ENCODE data around the gene ANXA3. TPM values are rescaled to one million over a fixed set of nuclear protein-coding genes. Genes with fewer than 3 reads are reported as not detected.

The ANXA3 gene
- total RNA-seq, 1 donor from 2014 or later = 1.9 TPM

GRCh38 chr4:78609580-78609979 lies 58.0 kb downstream of the ANXA3 start:
- no peaks in the 10 kb centered on the region for H3K36me3 ChIP-seq
- Mint-ChIP-seq H3K4me3 (no peak overlapping the region), H3K27ac (no peak overlapping the region), H3K27me3 (ENCODE audit: insufficient read depth, low read depth) (peaks cover 4% of the 10 kb centered on the region), H3K36me3 (no peaks in the 10 kb centered on the region), H3K4me1 (peaks cover under 1% of the 10 kb centered on the region), H3K9me3 (no peaks in the 10 kb centered on the region)
- H3K9me3 ChIP-seq (ENCODE audit: low read depth) = no peaks in the 10 kb centered on the region
- no peaks in the 10 kb centered on the region for H4K20me1 ChIP-seq (ENCODE audit: low read depth)
- no peak overlapping the region for H3K27ac ChIP-seq
- no peak overlapping the region for H3K9ac ChIP-seq
- H3K4me2 ChIP-seq = no peak overlapping the region
- no peaks in the 10 kb centered on the region for H3K27me3 ChIP-seq
- no peak for DNase-seq (ENCODE audit: low spot score)
- no peaks in the 10 kb centered on the region for H3K79me2 ChIP-seq (ENCODE audit: low read depth)
- H3K4me1 ChIP-seq = no peaks in the 10 kb centered on the region
- no peak for TF ChIP-seq CTCF (IDR thresholded peaks at IDR 0.05)
- H2AFZ ChIP-seq (replicated peaks) = no peak overlapping the region
- H3K4me3 ChIP-seq = no peak overlapping the region
- H3F3A ChIP-seq (ENCODE audit: low read depth) = no peaks in the 10 kb centered on the region

GRCh38 chr4:78610546-78611214 lies 59.1 kb downstream of the ANXA3 start:
- no peak for DNase-seq (ENCODE audit: low spot score)
- no peaks in the 10 kb centered on the region for H3K36me3 ChIP-seq
- no peaks in the 10 kb centered on the region for H3K79me2 ChIP-seq (ENCODE audit: low read depth)
- no peaks in the 10 kb centered on the region for H4K20me1 ChIP-seq (ENCODE audit: low read depth)
- no peaks in the 10 kb centered on the region for H3K4me1 ChIP-seq
- Mint-ChIP-seq H3K27me3 (ENCODE audit: insufficient read depth, low read depth) (peaks cover 4% of the 10 kb centered on the region), H3K36me3 (no peaks in the 10 kb centered on the region), H3K9me3 (no peaks in the 10 kb centered on the region), H3K4me3 (no peak overlapping the region), H3K4me1 (peaks cover 8% of the 10 kb centered on the region), H3K27ac (no peak overlapping the region)
- no peaks in the 10 kb centered on the region for H3K27me3 ChIP-seq
- H3K9ac ChIP-seq = no peak overlapping the region
- no peak overlapping the region for H3K27ac ChIP-seq
- TF ChIP-seq EZH2phosphoT487 (IDR thresholded peaks at IDR 0.05) (no peak), CTCF (IDR thresholded peaks at IDR 0.05) (no peak), EZH2 (IDR thresholded peaks at IDR 0.05) (no peak)
- H2AFZ ChIP-seq (replicated peaks) = no peak overlapping the region
- no peaks in the 10 kb centered on the region for H3F3A ChIP-seq (ENCODE audit: low read depth)
- H3K4me3 ChIP-seq = no peak overlapping the region
- H3K9me3 ChIP-seq (ENCODE audit: low read depth) = no peaks in the 10 kb centered on the region
- H3K4me2 ChIP-seq = no peak overlapping the region

GRCh38 chr4:78611215-78611558 lies 59.6 kb downstream of the ANXA3 start:
- H3K9me3 Mint-ChIP-seq = no peaks in the 10 kb centered on the region
- no peak overlapping the region for H3K4me2 ChIP-seq
- no peaks in the 10 kb centered on the region for H3K9me3 ChIP-seq (ENCODE audit: low read depth)
- no peaks in the 10 kb centered on the region for H3K79me2 ChIP-seq (ENCODE audit: low read depth)
- no peak overlapping the region for H3K4me3 Mint-ChIP-seq
- H3K4me1 ChIP-seq = no peaks in the 10 kb centered on the region
- H3K4me1 Mint-ChIP-seq = peaks cover 10% of the 10 kb centered on the region
- no peak overlapping the region for H3K4me3 ChIP-seq
- H3K27ac Mint-ChIP-seq = no peak overlapping the region
- no peak overlapping the region for H2AFZ ChIP-seq (replicated peaks)
- peaks cover 4% of the 10 kb centered on the region for H3K27me3 Mint-ChIP-seq (ENCODE audit: insufficient read depth, low read depth)
- no peak overlapping the region for H3K9ac ChIP-seq
- no peak overlapping the region for H3K27ac ChIP-seq
- H4K20me1 ChIP-seq (ENCODE audit: low read depth) = no peaks in the 10 kb centered on the region
- DNase-seq (ENCODE audit: low spot score) = no peak
- no peak for TF ChIP-seq CTCF (IDR thresholded peaks at IDR 0.05)
- H3F3A ChIP-seq (ENCODE audit: low read depth) = no peaks in the 10 kb centered on the region
- no peaks in the 10 kb centered on the region for H3K36me3 Mint-ChIP-seq
- H3K36me3 ChIP-seq = no peaks in the 10 kb centered on the region
- no peaks in the 10 kb centered on the region for H3K27me3 ChIP-seq
